Liver (tissue), 9 donors: ENCODE data around the gene RNU7-1. TPM values are rescaled to one million over a fixed set of nuclear protein-coding genes. Genes with fewer than 3 reads are reported as not detected.
A peak's percentile ranks its signal among the peaks of the same experiment; 100 is the strongest.

ENCODE experiments used
- DNase-seq: peaks from one replicate; pipeline ENCODE4 v3.0.0-alpha.2; 2017; ENCODE audit warnings: low spot score
- H3K27ac ChIP-seq, 2 donors: one replicate each; pipeline ENCODE4 v1.7.0; 2013; ENCODE audit warnings: inconsistent platforms in 2 of 2, low read length in 2 of 2, control low read depth in 1 of 2, low read depth in 1 of 2, mild to moderate bottlenecking in 1 of 2
- H3K27me3 ChIP-seq, 4 donors: one replicate each; pipeline versions ENCODE4 v1.6.1 to v1.7.0; 2013; ENCODE audit warnings: low read length in 3 of 4, inconsistent platforms in 1 of 4, mild to moderate bottlenecking in 1 of 4, moderate library complexity in 1 of 4; ENCODE audit not compliant: control insufficient read depth in 4 of 4, insufficient read depth in 4 of 4
- H3K36me3 ChIP-seq, 4 donors: one replicate each; pipeline versions ENCODE4 v1.6.1 to v1.7.0; 2013; ENCODE audit warnings: low read length in 3 of 4, mild to moderate bottlenecking in 3 of 4, low read depth in 1 of 4, moderate library complexity in 1 of 4; ENCODE audit not compliant: control insufficient read depth in 4 of 4, insufficient read depth in 3 of 4
- H3K4me1 ChIP-seq, 4 donors: one replicate each; pipeline versions ENCODE4 v1.6.1 to v1.7.0; 2013; ENCODE audit warnings: low read length in 3 of 4, mild to moderate bottlenecking in 3 of 4, moderate library complexity in 1 of 4; ENCODE audit not compliant: control insufficient read depth in 4 of 4, insufficient read depth in 4 of 4
- H3K4me3 ChIP-seq, 3 donors: one replicate each; pipeline versions ENCODE4 v1.6.1 to v1.7.0; 2013; ENCODE audit warnings: low read length in 3 of 3, control low read depth in 1 of 3, low read depth in 1 of 3, mild to moderate bottlenecking in 1 of 3
- H3K9ac ChIP-seq, 2 donors: one replicate each; pipeline ENCODE4 v1.7.0; 2013; ENCODE audit warnings: low read length in 2 of 2, mild to moderate bottlenecking in 2 of 2, moderate library complexity in 2 of 2, control low read depth in 1 of 2, low read depth in 1 of 2
- H3K9me3 ChIP-seq, 4 donors: one replicate each; pipeline versions ENCODE4 v1.6.1 to v1.7.0; 2013; ENCODE audit warnings: low read length in 3 of 4; ENCODE audit not compliant: control insufficient read depth in 4 of 4
- ATF3 ChIP-seq: IDR thresholded peaks from 2 replicates; pipeline ENCODE4 v1.6.1; 2016; ENCODE audit warnings: antibody characterized with exemption
- CTCF ChIP-seq: fragments of 150-350 bp; IDR thresholded peaks from 2 replicates; pipeline ENCODE4 v1.5.1; 2017; ENCODE audit warnings: improper control_type of control experiment, low read depth, low read length; ENCODE audit not compliant: missing input control
- EGR1 ChIP-seq, 2 donors: IDR thresholded peaks; 2 replicates each; pipeline ENCODE4 v1.6.1; 2016 to 2018; ENCODE audit warnings: antibody characterized with exemption in 2 of 2, low read depth in 2 of 2
- FOXA1 ChIP-seq: IDR thresholded peaks from 2 replicates; pipeline ENCODE4 v1.6.1; 2016; ENCODE audit warnings: antibody characterized with exemption
- FOXA2 ChIP-seq: IDR thresholded peaks from 2 replicates; pipeline ENCODE4 v1.6.1; 2016; ENCODE audit warnings: antibody characterized with exemption
- GABPA ChIP-seq, 2 donors: IDR thresholded peaks in 1 of 2; conservative IDR thresholded peaks in 1 of 2; 2 replicates each; pipeline ENCODE4 v1.6.1; 2016; ENCODE audit warnings: antibody characterized with exemption in 2 of 2, mild to moderate bottlenecking in 1 of 2, moderate library complexity in 1 of 2
- HNF4A ChIP-seq, 2 donors: conservative IDR thresholded peaks; 2 replicates each; pipeline ENCODE4 v1.6.1; 2016; ENCODE audit warnings: antibody characterized with exemption in 2 of 2, mild to moderate bottlenecking in 2 of 2
- HNF4G ChIP-seq: IDR thresholded peaks from 2 replicates; pipeline ENCODE4 v1.6.1; 2016; ENCODE audit warnings: antibody characterized with exemption
- JUND ChIP-seq, 2 donors: IDR thresholded peaks; 2 replicates each; pipeline ENCODE4 v1.6.1; 2016; ENCODE audit warnings: antibody characterized with exemption in 2 of 2
- MAX ChIP-seq: IDR thresholded peaks from 2 replicates; pipeline ENCODE4 v1.6.1; 2016; ENCODE audit warnings: antibody characterized with exemption
- NR2F2 ChIP-seq: IDR thresholded peaks from 2 replicates; pipeline ENCODE4 v1.6.1; 2016; ENCODE audit warnings: antibody characterized with exemption
- RAD21 ChIP-seq, 2 donors: IDR thresholded peaks; 2 replicates each; pipeline ENCODE4 v1.6.1; 2016; ENCODE audit warnings: antibody characterized with exemption in 2 of 2, mild to moderate bottlenecking in 2 of 2
- REST ChIP-seq: IDR thresholded peaks from 2 replicates; pipeline ENCODE4 v1.6.1; 2016; ENCODE audit warnings: antibody characterized with exemption, mild to moderate bottlenecking
- RXRA ChIP-seq, 2 donors: IDR thresholded peaks; 2 replicates each; pipeline ENCODE4 v1.6.1; 2017 to 2018; ENCODE audit warnings: antibody characterized with exemption in 2 of 2, mild to moderate bottlenecking in 1 of 2
- SP1 ChIP-seq: IDR thresholded peaks from 2 replicates; pipeline ENCODE4 v1.6.1; 2018; ENCODE audit warnings: antibody characterized with exemption, mild to moderate bottlenecking
- TAF1 ChIP-seq: conservative IDR thresholded peaks from 2 replicates; pipeline ENCODE4 v1.6.1; 2016; ENCODE audit warnings: antibody characterized with exemption, mild to moderate bottlenecking
- YY1 ChIP-seq: IDR thresholded peaks from 2 replicates; pipeline ENCODE4 v1.6.1; 2016; ENCODE audit warnings: antibody characterized with exemption, mild to moderate bottlenecking
- ZBTB33 ChIP-seq: IDR thresholded peaks from 2 replicates; pipeline ENCODE4 v1.6.1; 2016; ENCODE audit warnings: antibody characterized with exemption
- WGBS: extraction: QIAGEN DNeasy Blood & Tissue Kit; methylation state at CpG from one replicate; pipeline ENCODE4 v1.1.7; 2013; 5-methylcytosine and 5-hydroxymethylcytosine counted together
- polyA plus RNA-seq, 2 donors: library from polyadenylated mRNA; stranded (reverse) in 1 of 2; unstranded in 1 of 2; fragments of 200-250 nt in 1 of 2; fragments of >200 nt in 1 of 2; fragmentation: Nextera tagmentation in 1 of 2; extraction: Ambion mirVana in 1 of 2; gene quantifications; one replicate each; pipeline versions ENCODE4 v1.2.1 to v1.2.3, GENCODE V29; 2013 to 2015
- total RNA-seq, 2 donors: library from RNA; depleted of rRNA; stranded (reverse); fragments of >200 nt; gene quantifications; one replicate each; pipeline ENCODE4 v1.2.3, GENCODE V29; 2014
- donor health status: healthy.
- donor health status: healthy.
- donor health status: healthy.
- donor health status: healthy.
- donor health status: healthy.

The RNU7-1 gene
- total and polyA plus RNA-seq, 4 donors = not detected

GRCh38 chr12:6942331-6942665 is 1.3 kb upstream of the RNU7-1 start:
- TF ChIP-seq HNF4G (no peak), SP1 (no peak), NR2F2 (no peak), MAX (no peak), ZBTB33 (no peak), EGR1 (IDR thresholded peaks at IDR 0.05; ENCODE audit: low read depth in 2 of 2) (no peak), JUND (IDR thresholded peaks at IDR 0.05) (no peak), RAD21 (IDR thresholded peaks at IDR 0.05) (no peak), RXRA (IDR thresholded peaks at IDR 0.05) (no peak), TAF1 (no peak), ATF3 (no peak), GABPA (IDR thresholded peaks at IDR 0.05 in 1 of 2, conservative IDR thresholded peaks at IDR 0.05 in 1 of 2) (no peak), HNF4A (conservative IDR thresholded peaks at IDR 0.05) (no peak), CTCF (no peak), YY1 (no peak)
- no peaks in the 10 kb centered on the region for H3K9me3 ChIP-seq
- WGBS = 92% methylated on average over 11 of the region's 11 CpGs
- H3K27me3 ChIP-seq = no peaks in the 10 kb centered on the region
- no peak for DNase-seq
- H3K4me3 ChIP-seq = no peak overlapping the region
- H3K27ac ChIP-seq = peak overlapping the region; percentile 24 to 47
- no peak overlapping the region for H3K9ac ChIP-seq
- H3K4me1 ChIP-seq = peaks cover 15 to 63% (median 46%) of the 10 kb centered on the region in 4 donors
- no peaks in the 10 kb centered on the region for H3K36me3 ChIP-seq

GRCh38 chr12:6943389-6943721 is 261 bp upstream of the RNU7-1 start:
- peak overlapping the region in 2 of 3 donors; percentile 56 to 66 for H3K4me3 ChIP-seq
- H3K27ac ChIP-seq = peak overlapping the region; percentile 86 to 96
- no peaks in the 10 kb centered on the region for H3K36me3 ChIP-seq
- peaks cover 12 to 58% (median 42%) of the 10 kb centered on the region in 4 donors for H3K4me1 ChIP-seq
- H3K9me3 ChIP-seq = no peaks in the 10 kb centered on the region
- H3K27me3 ChIP-seq = no peaks in the 10 kb centered on the region
- H3K9ac ChIP-seq = peak overlapping the region; percentile 34 to 82
- no peak for TF ChIP-seq REST
- TF ChIP-seq FOXA1 = no peak
- TF ChIP-seq ATF3 = no peak
- no peak for TF ChIP-seq JUND (IDR thresholded peaks at IDR 0.05)
- TF ChIP-seq RAD21 (IDR thresholded peaks at IDR 0.05) = no peak
- no peak for TF ChIP-seq EGR1 (IDR thresholded peaks at IDR 0.05; ENCODE audit: low read depth in 2 of 2)
- TF ChIP-seq GABPA (IDR thresholded peaks at IDR 0.05 in 1 of 2, conservative IDR thresholded peaks at IDR 0.05 in 1 of 2) = no peak
- TF ChIP-seq YY1 = no peak
- TF ChIP-seq CTCF = no peak
- TF ChIP-seq RXRA (IDR thresholded peaks at IDR 0.05) = no peak
- no peak for TF ChIP-seq SP1
- no peak for TF ChIP-seq FOXA2
- TF ChIP-seq MAX = no peak
- TF ChIP-seq TAF1 = no peak
- WGBS = 2% methylated on average over 13 of the region's 13 CpGs
- peak; percentile 72 for DNase-seq
